Transverse colon (tissue), 4 donors: ENCODE results near the gene CAPN12. TPM values are rescaled to one million over a fixed set of nuclear protein-coding genes. Genes with fewer than 3 reads are reported as not detected.

Experiments used
- DNase-seq: peaks from one replicate; pipeline ENCODE4 v3.0.0-alpha.2; 2019
- H3K27ac ChIP-seq, 4 donors: fragments of 200-600 bp; sonication (generic); 2 replicates each; pipeline ENCODE4 v1.5.1; 2016 to 2018; ENCODE audit warnings: inconsistent platforms in 4 of 4
- H3K27me3 ChIP-seq: fragments of 200-600 bp; sonication (generic); 2 replicates; pipeline ENCODE4 v1.5.1; 2017; ENCODE audit warnings: inconsistent platforms
- H3K36me3 ChIP-seq, 4 donors: fragments of 200-600 bp; sonication (generic); 2 replicates each; pipeline ENCODE4 v1.5.1; 2017 to 2019; ENCODE audit warnings: inconsistent platforms in 4 of 4
- H3K4me1 ChIP-seq, 4 donors: fragments of 200-600 bp; sonication (generic); 2 replicates each; pipeline ENCODE4 v1.5.1; 2017 to 2020; ENCODE audit warnings: inconsistent platforms in 4 of 4
- H3K4me3 ChIP-seq, 4 donors: fragments of 200-600 bp; sonication (generic); 1 replicate in 1 of 4; 2 replicates in 3 of 4; pipeline versions ENCODE4 v1.5.1 to v1.6.1; 2017 to 2019; ENCODE audit warnings: inconsistent platforms in 4 of 4
- H3K9me3 ChIP-seq, 2 donors: fragments of 200-600 bp; sonication (generic); 2 replicates each; pipeline ENCODE4 v1.5.1; 2017 to 2019; ENCODE audit warnings: inconsistent platforms in 2 of 2
- EP300 ChIP-seq: sonication (generic); formaldehyde crosslinking; IDR thresholded peaks from one replicate; pipeline ENCODE4 v1.6.1; 2017; ENCODE audit warnings: antibody characterized with exemption, low read depth
- POLR2A ChIP-seq: fragments of 450-650 bp; IDR thresholded peaks from one replicate; pipeline ENCODE4 v1.6.1; 2016; ENCODE audit warnings: antibody characterized with exemption, mild to moderate bottlenecking, moderate library complexity
- POLR2AphosphoS5 ChIP-seq, 3 donors: sonication (generic); formaldehyde crosslinking; IDR thresholded peaks; one replicate each; pipeline ENCODE4 v1.6.1; 2016; ENCODE audit warnings: antibody characterized with exemption in 3 of 3
- WGBS, 2 donors: methylation state at CpG; one replicate each; pipeline ENCODE4 v1.1.5; 2018; ENCODE audit warnings: low coverage in 1 of 2; 5-methylcytosine and 5-hydroxymethylcytosine counted together
- in situ Hi-C, 4 donors: fragments of 200-750 bp; cut with MboI; loops; one replicate each; pipeline versions ENCODE4 v1.15.0 to v1.15.1; 2017; ENCODE audit warnings: low sequenced_read_pairs in 3 of 4, low pct_ligation_motif_present in 1 of 4, low pct_unique_long_range_greater_than_20kb in 1 of 4
- intact Hi-C: fragments of 100-400 bp; cut with DNase I; formaldehyde crosslinking; loops from one replicate; pipeline ENCODE4 v1.15.1; 2023; ENCODE audit warnings: low total_unique reads
- total RNA-seq, 4 donors: library from RNA; depleted of rRNA; stranded (reverse); fragments of >200 nt; gene quantifications; one replicate each; pipeline ENCODE4 v1.1.0, GENCODE V29; 2016
- TF ChIP-seq, protein P1 (sequence below), 5 experiments: fragments of 200-600 bp in 3 of 5; fragments of 450-650 bp in 2 of 5; sonication (generic) in 3 of 5; IDR thresholded peaks; 1 replicate in 2 of 5; 2 replicates in 3 of 5; pipeline ENCODE4 v1.5.1; 2016 to 2017; ENCODE audit warnings: antibody characterized with exemption in 5 of 5, inconsistent platforms in 3 of 5, mild to moderate bottlenecking in 2 of 5, moderate library complexity in 1 of 5

Gene CAPN12
- total RNA-seq, 4 donors from 2014 or later = 2.6 to 44.8 (median 14.4) TPM; not detected in 1

DNA sequence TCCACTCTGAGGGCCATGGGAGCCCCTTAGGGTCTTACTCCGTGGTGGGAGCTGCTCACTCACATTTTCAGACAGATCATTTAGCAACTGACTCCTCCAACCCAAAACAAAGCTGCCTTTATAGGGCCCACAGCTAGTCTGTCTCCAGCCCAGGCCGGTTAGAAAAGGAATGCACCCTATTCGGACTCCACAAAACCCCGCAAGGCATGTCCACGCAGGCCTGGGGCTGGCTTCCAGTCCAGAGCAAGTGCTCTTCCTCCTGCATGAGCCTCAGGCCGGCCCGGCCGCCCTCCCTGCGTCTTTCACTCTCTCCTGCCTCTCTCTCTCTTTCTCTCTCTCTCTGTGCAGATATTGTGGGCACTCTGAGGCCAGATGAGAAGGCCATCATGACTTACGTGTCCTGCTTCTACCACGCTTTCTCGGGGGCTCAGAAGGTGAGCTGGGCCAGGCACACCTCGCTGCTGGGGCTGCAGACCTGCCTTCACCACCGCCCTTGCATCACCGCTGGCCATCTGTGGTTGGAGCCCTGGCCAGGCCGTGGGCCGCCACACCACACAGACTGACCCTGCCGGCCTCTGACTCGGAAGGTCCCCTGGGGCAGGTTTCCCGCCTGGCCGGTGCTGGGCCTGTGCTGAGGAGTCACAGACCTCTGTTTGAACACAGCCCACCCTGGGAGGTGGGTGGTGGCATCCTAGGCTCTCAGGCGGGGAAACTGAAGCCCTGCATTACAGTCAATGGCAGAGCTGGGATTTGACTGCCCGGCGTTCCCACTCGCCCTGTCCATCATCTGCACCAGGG is 33.1 kb downstream of the CAPN12 start:
- 64 to 75% methylated on average over 5 to 21 of the region's 25 CpGs for WGBS, 2 donors
- peak overlapping the region; percentile 55 to 82 (median 78) for H3K27ac ChIP-seq
- TF ChIP-seq POLR2AphosphoS5 (IDR thresholded peaks at IDR 0.05) = no peak
- TF ChIP-seq, protein P1, sequence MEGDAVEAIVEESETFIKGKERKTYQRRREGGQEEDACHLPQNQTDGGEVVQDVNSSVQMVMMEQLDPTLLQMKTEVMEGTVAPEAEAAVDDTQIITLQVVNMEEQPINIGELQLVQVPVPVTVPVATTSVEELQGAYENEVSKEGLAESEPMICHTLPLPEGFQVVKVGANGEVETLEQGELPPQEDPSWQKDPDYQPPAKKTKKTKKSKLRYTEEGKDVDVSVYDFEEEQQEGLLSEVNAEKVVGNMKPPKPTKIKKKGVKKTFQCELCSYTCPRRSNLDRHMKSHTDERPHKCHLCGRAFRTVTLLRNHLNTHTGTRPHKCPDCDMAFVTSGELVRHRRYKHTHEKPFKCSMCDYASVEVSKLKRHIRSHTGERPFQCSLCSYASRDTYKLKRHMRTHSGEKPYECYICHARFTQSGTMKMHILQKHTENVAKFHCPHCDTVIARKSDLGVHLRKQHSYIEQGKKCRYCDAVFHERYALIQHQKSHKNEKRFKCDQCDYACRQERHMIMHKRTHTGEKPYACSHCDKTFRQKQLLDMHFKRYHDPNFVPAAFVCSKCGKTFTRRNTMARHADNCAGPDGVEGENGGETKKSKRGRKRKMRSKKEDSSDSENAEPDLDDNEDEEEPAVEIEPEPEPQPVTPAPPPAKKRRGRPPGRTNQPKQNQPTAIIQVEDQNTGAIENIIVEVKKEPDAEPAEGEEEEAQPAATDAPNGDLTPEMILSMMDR (IDR thresholded peaks at IDR 0.05) = no peak
- H3K27me3 ChIP-seq = no peaks in the 10 kb centered on the region
- H3K4me3 ChIP-seq = no peak overlapping the region
- H3K36me3 ChIP-seq = peaks cover 0 to 48% (median 23%) of the 10 kb centered on the region in 4 donors
- intact Hi-C loops (loop anchor here (10.0 kb wide), 1 partner anchor 66 kb away; the partner anchor contains the start of gene ACTN4), in situ Hi-C loops (no loop called here)
- DNase-seq = no peak
- H3K9me3 ChIP-seq = no peaks in the 10 kb centered on the region
- H3K4me1 ChIP-seq = peaks cover 13 to 32% (median 19%) of the 10 kb centered on the region in 4 donors

DNA sequence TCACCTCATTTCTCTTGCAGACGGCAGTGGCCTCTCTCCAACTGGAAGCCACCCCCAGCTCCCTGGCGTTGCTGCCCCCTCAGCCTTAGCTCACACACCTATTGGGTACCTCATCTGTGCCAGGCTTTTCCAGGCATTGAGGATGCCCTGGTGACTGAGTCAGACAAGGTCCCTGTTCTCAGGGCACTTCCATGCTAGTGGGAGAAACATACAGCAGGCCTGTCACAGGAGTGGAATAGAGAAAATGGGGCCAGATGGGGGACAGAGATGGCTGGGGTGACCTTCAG is 33.9 kb downstream of the CAPN12 start:
- Histone ChIP-seq H3K9me3 (no peaks in the 10 kb centered on the region), H3K4me1 (peaks cover 13 to 32% (median 20%) of the 10 kb centered on the region in 4 donors), H3K4me3 (no peak overlapping the region), H3K27me3 (no peaks in the 10 kb centered on the region), H3K36me3 (peaks cover 0 to 49% (median 22%) of the 10 kb centered on the region in 4 donors), H3K27ac (peak overlapping the region in 3 of 4 donors; percentile 77 to 82 (median 78))
- in situ Hi-C loops (no loop called here), intact Hi-C loops (loop anchor here (10.0 kb wide), 1 partner anchor 66 kb away; the partner anchor contains the start of gene ACTN4)
- no peak for DNase-seq
- 85% methylated on average over 2 of the region's 2 CpGs; no CpG with 5 or more reads in 1 of the 2 donors for WGBS, 2 donors
- TF ChIP-seq POLR2A (no peak), POLR2AphosphoS5 (IDR thresholded peaks at IDR 0.05) (no peak), EP300 (no peak)
- TF ChIP-seq, protein P1 (IDR thresholded peaks at IDR 0.05) = no peak

DNA sequence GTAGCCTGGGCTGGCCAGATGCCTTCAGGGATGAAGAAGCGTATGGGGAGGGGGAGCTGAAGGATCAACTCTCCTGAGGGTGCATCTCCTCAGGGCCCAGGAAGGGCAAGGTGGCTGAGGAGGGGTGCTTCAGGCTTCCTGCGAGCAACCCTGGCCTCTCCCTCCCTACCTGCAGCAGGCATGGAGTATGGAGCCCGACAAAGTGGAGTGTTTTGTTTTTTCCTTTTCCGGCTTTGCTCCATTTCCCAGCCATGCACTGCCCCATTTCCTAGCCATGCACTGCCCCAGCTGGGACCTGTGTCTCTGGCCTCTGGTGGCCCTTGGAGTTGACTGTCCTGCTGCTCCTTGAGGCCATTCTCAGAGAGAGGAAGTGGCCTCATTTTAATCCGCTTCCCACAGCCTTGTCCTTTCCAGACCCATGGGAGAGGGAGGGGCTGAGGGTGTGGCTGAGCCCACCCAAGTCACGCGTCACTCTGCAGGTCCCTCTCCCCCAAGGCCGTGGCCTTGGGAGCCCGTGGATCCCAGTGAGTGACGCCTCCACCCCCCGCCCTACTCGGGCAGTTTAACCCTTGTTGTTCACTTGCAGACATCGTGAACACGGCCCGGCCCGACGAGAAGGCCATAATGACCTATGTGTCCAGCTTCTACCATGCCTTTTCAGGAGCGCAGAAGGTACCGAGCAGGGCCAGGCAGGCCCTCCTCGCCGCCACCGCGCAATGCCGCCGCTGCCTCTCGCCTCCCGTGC is 34.4 kb downstream of the CAPN12 start:
- TF ChIP-seq, protein P1 (IDR thresholded peaks at IDR 0.05) = no peak
- TF ChIP-seq EP300 (no peak), POLR2AphosphoS5 (IDR thresholded peaks at IDR 0.05) (no peak)
- intact Hi-C loops = loop anchor here (10.0 kb wide), 1 partner anchor 65 kb away; the partner anchor contains the start of gene ACTN4
- Histone ChIP-seq H3K4me1 (peaks cover 13 to 32% (median 20%) of the 10 kb centered on the region in 4 donors), H3K4me3 (no peak overlapping the region), H3K9me3 (no peaks in the 10 kb centered on the region), H3K27ac (peak overlapping the region; percentile 43 to 82 (median 78)), H3K36me3 (peaks cover 0 to 54% (median 22%) of the 10 kb centered on the region in 4 donors), H3K27me3 (no peaks in the 10 kb centered on the region)
- DNase-seq = no peak
- in situ Hi-C loops = no loop called here
- 81 to 93% methylated on average over 3 to 27 of the region's 27 CpGs for WGBS, 2 donors

DNA sequence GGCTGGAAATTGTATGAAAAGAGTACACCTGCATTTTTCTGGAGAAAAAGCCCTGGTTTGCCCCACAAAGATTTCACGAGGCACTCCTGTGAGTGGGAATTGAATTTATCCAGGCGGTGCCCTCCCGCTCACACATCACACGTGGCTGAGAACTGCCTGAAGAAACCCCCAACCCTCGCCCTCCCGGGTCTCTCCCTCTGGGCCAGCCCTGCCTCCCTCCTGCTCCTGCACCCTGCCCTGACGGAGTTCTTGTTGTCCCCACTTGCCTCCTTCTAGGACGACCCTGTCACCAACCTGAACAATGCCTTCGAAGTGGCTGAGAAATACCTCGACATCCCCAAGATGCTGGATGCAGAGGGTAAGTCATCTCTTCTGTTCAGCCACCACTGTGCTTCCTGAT is 35.2 kb downstream of the CAPN12 start:
- H3K4me1 ChIP-seq = peaks cover 13 to 32% (median 20%) of the 10 kb centered on the region in 4 donors
- DNase-seq = no peak
- no peaks in the 10 kb centered on the region for H3K9me3 ChIP-seq
- no peaks in the 10 kb centered on the region for H3K27me3 ChIP-seq
- peaks cover 0 to 61% (median 24%) of the 10 kb centered on the region in 4 donors for H3K36me3 ChIP-seq
- 89% methylated on average over 10 of the region's 10 CpGs; no CpG with 5 or more reads in 1 of the 2 donors for WGBS, 2 donors
- intact Hi-C loops = no loop called here
- peak overlapping the region; percentile 43 to 82 (median 78) for H3K27ac ChIP-seq
- TF ChIP-seq POLR2AphosphoS5 (IDR thresholded peaks at IDR 0.05) = no peak
- in situ Hi-C loops = no loop called here
- no peak overlapping the region for H3K4me3 ChIP-seq
